OCI-LY3 (cell line): ENCODE data around the gene AKT1S1.

Experiments used
- CTCF ChIP-seq: fragments of 200-600, 300-600 bp; sonication (generic); IDR thresholded peaks from 2 replicates; pipeline ENCODE4 v1.5.1; 2014; ENCODE audit warnings: antibody characterized with exemption, low read length, low read depth
- EZH2phosphoT487 ChIP-seq: fragments of 200-600 bp; shearing (Covaris generic); IDR thresholded peaks from 2 replicates; pipeline ENCODE4 v1.6.1; 2018; ENCODE audit warnings: antibody characterized with exemption, mixed run types, low read depth

DNA sequence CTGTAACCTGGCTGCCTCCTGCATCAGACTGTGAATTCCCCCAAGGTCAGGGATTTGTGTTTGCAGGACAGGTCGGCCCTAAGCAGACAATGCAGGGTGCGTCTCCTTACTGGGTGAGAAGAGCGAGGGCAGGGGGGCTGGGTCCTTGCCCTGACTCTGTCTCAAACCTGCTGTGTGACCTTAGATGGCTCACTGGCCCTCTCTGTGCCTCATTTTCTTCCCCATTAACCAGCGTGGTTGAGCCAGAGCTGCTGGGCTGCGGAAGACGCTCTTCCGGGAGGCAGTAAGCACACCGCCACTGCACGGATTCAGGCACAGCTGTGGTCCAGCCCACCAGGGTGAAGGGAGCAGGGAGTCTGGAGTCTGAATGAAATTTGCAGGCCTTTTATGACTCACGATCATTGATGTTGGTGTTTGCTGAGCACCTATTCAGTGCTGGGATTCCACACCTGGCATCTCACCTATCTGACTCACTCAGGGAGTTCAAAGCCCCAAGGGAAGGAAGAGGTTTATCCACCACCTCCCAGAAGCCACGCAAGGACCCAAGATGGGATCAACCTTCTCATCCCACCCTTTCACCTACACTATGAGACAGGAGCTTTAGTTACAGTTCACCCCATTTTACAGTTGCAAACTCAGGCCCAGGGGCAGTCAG lies 2.5 kb downstream of the AKT1S1 start:
- no peak for TF ChIP-seq CTCF
- TF ChIP-seq EZH2phosphoT487, result no peak
